Liver (tissue), 3 donors: Measurements from ENCODE around the gene DNAJC6.

Source experiments
- CTCF ChIP-seq: fragments of 150-350 bp; IDR thresholded peaks from 2 replicates; pipeline ENCODE4 v1.5.1; 2017; ENCODE audit warnings: improper control_type of control experiment, low read depth, low read length; ENCODE audit not compliant: missing input control
- FOXA1 ChIP-seq: IDR thresholded peaks from 2 replicates; pipeline ENCODE4 v1.6.1; 2016; ENCODE audit warnings: antibody characterized with exemption
- HNF4G ChIP-seq: IDR thresholded peaks from 2 replicates; pipeline ENCODE4 v1.6.1; 2016; ENCODE audit warnings: antibody characterized with exemption
- JUND ChIP-seq, 2 donors: IDR thresholded peaks; 2 replicates each; pipeline ENCODE4 v1.6.1; 2016; ENCODE audit warnings: antibody characterized with exemption in 2 of 2
- MAX ChIP-seq: IDR thresholded peaks from 2 replicates; pipeline ENCODE4 v1.6.1; 2016; ENCODE audit warnings: antibody characterized with exemption
- REST ChIP-seq: IDR thresholded peaks from 2 replicates; pipeline ENCODE4 v1.6.1; 2016; ENCODE audit warnings: antibody characterized with exemption, mild to moderate bottlenecking
- TAF1 ChIP-seq: conservative IDR thresholded peaks from 2 replicates; pipeline ENCODE4 v1.6.1; 2016; ENCODE audit warnings: antibody characterized with exemption, mild to moderate bottlenecking
- YY1 ChIP-seq: IDR thresholded peaks from 2 replicates; pipeline ENCODE4 v1.6.1; 2016; ENCODE audit warnings: antibody characterized with exemption, mild to moderate bottlenecking
- ZBTB33 ChIP-seq: IDR thresholded peaks from 2 replicates; pipeline ENCODE4 v1.6.1; 2016; ENCODE audit warnings: antibody characterized with exemption
- donor health status: healthy.
- donor health status: healthy.

GRCh38 chr1:65310078-65310587 is 790 bp downstream of the DNAJC6 start:
- TF ChIP-seq CTCF (no peak), HNF4G (no peak), JUND (IDR thresholded peaks at IDR 0.05) (no peak), MAX (no peak), FOXA1 (no peak), ZBTB33 (no peak), YY1 (no peak), TAF1 (no peak), REST (no peak)
